ENCODE results near the gene P3H2. TPM values are rescaled to one million over a fixed set of nuclear protein-coding genes. Genes with fewer than 3 reads are reported as not detected.

The P3H2 gene
- total and polyA plus RNA-seq, 9 of the 15 experiments (the other 6 are each of a cell fraction or from before 2014, with no cell fraction given): 0.04 to 0.26 (median 0.22) TPM; not detected in 6

DNA sequence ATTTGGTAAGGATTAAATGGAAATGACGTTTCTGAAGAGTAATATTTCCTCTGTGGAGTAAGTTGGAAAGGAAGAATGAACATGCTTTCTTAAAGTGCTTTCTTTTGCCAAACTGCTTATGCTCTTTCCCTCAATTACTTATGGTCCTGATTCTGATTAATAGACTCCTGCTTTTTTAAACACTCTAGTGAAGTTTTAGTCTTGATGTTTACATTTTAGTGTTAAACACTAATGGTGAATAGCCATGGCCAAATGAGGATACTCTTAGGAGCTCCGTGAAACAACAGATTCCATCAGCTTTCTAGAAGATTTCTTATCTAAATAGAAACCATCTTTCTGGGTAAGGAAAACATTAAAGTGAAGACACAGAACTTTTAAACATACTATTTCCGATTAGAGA lies 117.6 kb downstream of the P3H2 start:
- in situ Hi-C loops (cut with MboI): no loop called here
- no peaks in the 10 kb centered on the region for H4K20me1 ChIP-seq (replicated peaks; ENCODE audit: control insufficient read depth, insufficient read depth, low read length)
- ATAC-seq: no peak

More for the DNA sequence above, 117.6 kb downstream of the P3H2 start:
- WGBS (ENCODE audit: insufficient coverage, low coverage, missing lambda C conversion rate): 0% methylated on average over 3 of the region's 3 CpGs
- POLR2A ChIA-PET: no interaction called here
- Histone ChIP-seq H3K9ac (ENCODE audit: insufficient read depth in 1 of 2, low read depth in 2 of 2, low read length in 2 of 2) (no peak overlapping the region), H2AFZ (ENCODE audit: low read depth, low read length) (no peak overlapping the region), H3K4me1 (replicated peaks in 1 of 2; ENCODE audit: control insufficient read depth in 2 of 2, insufficient read depth in 2 of 2, low read length in 2 of 2) (no peaks in the 10 kb centered on the region), H3K27me3 (ENCODE audit: control insufficient read depth in 2 of 2, insufficient read depth in 2 of 2, low read length in 2 of 2) (no peaks in the 10 kb centered on the region), H3K9me1 (ENCODE audit: control insufficient read depth, insufficient read depth, low read length) (no peaks in the 10 kb centered on the region), H3K4me2 (ENCODE audit: insufficient read depth, low read length) (no peak overlapping the region), H3K27ac (ENCODE audit: extremely low read depth, low read depth, low read length) (no peak overlapping the region), H3K79me2 (ENCODE audit: control insufficient read depth, insufficient read depth, low read length) (no peaks in the 10 kb centered on the region), H3K36me3 (ENCODE audit: control insufficient read depth, insufficient read depth, low read length) (no peaks in the 10 kb centered on the region), H3K9me3 (replicated peaks; ENCODE audit: control insufficient read depth, insufficient read depth, low read depth, low read length) (no peaks in the 10 kb centered on the region), H3K4me3 (no peak overlapping the region)
- no peak for FAIRE-seq
- intact Hi-C loops (cut with micrococcal nuclease): no loop called here
- TF ChIP-seq, protein P1, sequence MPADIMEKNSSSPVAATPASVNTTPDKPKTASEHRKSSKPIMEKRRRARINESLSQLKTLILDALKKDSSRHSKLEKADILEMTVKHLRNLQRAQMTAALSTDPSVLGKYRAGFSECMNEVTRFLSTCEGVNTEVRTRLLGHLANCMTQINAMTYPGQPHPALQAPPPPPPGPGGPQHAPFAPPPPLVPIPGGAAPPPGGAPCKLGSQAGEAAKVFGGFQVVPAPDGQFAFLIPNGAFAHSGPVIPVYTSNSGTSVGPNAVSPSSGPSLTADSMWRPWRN (IDR thresholded peaks at IDR 0.05; ENCODE audit: low read depth): no peak
- TF ChIP-seq PML (IDR thresholded peaks at IDR 0.05; ENCODE audit: low read length): no peak
- TF ChIP-seq HMG20B (CRISPR knock-in tag; IDR thresholded peaks at IDR 0.05): no peak
- TF ChIP-seq PURB (CRISPR knock-in tag; IDR thresholded peaks at IDR 0.05; ENCODE audit: low read depth): no peak
- no peak for TF ChIP-seq FOXK1 (CRISPR knock-in tag; IDR thresholded peaks at IDR 0.05; ENCODE audit: borderline replicate concordance)
- TF ChIP-seq, protein P2, sequence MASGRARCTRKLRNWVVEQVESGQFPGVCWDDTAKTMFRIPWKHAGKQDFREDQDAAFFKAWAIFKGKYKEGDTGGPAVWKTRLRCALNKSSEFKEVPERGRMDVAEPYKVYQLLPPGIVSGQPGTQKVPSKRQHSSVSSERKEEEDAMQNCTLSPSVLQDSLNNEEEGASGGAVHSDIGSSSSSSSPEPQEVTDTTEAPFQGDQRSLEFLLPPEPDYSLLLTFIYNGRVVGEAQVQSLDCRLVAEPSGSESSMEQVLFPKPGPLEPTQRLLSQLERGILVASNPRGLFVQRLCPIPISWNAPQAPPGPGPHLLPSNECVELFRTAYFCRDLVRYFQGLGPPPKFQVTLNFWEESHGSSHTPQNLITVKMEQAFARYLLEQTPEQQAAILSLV (tag; IDR thresholded peaks at IDR 0.05): no peak
- no peak for TF ChIP-seq NR2F6 (CRISPR knock-in tag; IDR thresholded peaks at IDR 0.05)
- TF ChIP-seq WHSC1 (IDR thresholded peaks at IDR 0.05; ENCODE audit: low read length): no peak
- TF ChIP-seq KAT8 (IDR thresholded peaks at IDR 0.05; ENCODE audit: low read depth): no peak
- TF ChIP-seq, protein P3, sequence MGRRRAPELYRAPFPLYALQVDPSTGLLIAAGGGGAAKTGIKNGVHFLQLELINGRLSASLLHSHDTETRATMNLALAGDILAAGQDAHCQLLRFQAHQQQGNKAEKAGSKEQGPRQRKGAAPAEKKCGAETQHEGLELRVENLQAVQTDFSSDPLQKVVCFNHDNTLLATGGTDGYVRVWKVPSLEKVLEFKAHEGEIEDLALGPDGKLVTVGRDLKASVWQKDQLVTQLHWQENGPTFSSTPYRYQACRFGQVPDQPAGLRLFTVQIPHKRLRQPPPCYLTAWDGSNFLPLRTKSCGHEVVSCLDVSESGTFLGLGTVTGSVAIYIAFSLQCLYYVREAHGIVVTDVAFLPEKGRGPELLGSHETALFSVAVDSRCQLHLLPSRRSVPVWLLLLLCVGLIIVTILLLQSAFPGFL (CRISPR knock-in tag; IDR thresholded peaks at IDR 0.05): no peak
- TF ChIP-seq HDAC1 (IDR thresholded peaks at IDR 0.05): no peak
- TF ChIP-seq, protein P4, sequence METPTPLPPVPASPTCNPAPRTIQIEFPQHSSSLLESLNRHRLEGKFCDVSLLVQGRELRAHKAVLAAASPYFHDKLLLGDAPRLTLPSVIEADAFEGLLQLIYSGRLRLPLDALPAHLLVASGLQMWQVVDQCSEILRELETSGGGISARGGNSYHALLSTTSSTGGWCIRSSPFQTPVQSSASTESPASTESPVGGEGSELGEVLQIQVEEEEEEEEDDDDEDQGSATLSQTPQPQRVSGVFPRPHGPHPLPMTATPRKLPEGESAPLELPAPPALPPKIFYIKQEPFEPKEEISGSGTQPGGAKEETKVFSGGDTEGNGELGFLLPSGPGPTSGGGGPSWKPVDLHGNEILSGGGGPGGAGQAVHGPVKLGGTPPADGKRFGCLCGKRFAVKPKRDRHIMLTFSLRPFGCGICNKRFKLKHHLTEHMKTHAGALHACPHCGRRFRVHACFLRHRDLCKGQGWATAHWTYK (CRISPR knock-in tag; IDR thresholded peaks at IDR 0.05): no peak
- BruUV-seq (replicated peaks): no TSS peak
- CTCF ChIA-PET (ENCODE audit: low intra/inter-chr PET ratio): no interaction called here
- DNase-seq (ENCODE audit: extremely low read depth in 1 of 4, low spot score in 3 of 4): no peak
